ENCODE data around the gene TUBGCP2. TPM values are rescaled to one million over a fixed set of nuclear protein-coding genes. Genes with fewer than 3 reads are reported as not detected.
A peak's percentile ranks its signal among the peaks of the same experiment; 100 is the strongest.

The TUBGCP2 gene
- total and polyA plus RNA-seq, 2 of the 13 experiments (the other 11 are each of a cell fraction or from before 2014, with no cell fraction given) = 21.3 to 34.5 TPM

- TF ChIP-seq TRAFD1 (CRISPR knock-in tag; IDR thresholded peaks at IDR 0.05; ENCODE audit: borderline replicate concordance) (no peak), ZBTB43 (CRISPR knock-in tag; conservative IDR thresholded peaks at IDR 0.05) (0 out of 2 replicates have a peak, but pooled peaks have one; percentile 18), RNF219 (CRISPR knock-in tag; IDR thresholded peaks at IDR 0.05) (no peak), ZNF878 (CRISPR knock-in tag; IDR thresholded peaks at IDR 0.05) (no peak), ZNF280D (CRISPR knock-in tag; IDR thresholded peaks at IDR 0.05) (no peak), ZBTB4 (CRISPR knock-in tag; IDR thresholded peaks at IDR 0.05; ENCODE audit: borderline replicate concordance) (no peak), DBP (CRISPR knock-in tag; IDR thresholded peaks at IDR 0.05; ENCODE audit: not compliant biosample characterization) (no peak), PAXIP1 (CRISPR knock-in tag; conservative IDR thresholded peaks at IDR 0.05) (no peak), JARID2 (CRISPR knock-in tag; IDR thresholded peaks at IDR 0.05; ENCODE audit: insufficient replicate concordance) (no peak), HNF4A (CRISPR knock-in tag; IDR thresholded peaks at IDR 0.05) (peak; percentile 59)
These were observed 30.6 kb downstream of the TUBGCP2 start (continued) for GRCh38 chr10:133277993-133278576.
